ENCODE measurements around the gene EFCAB3.
"Not testable (repeated sequence)": the region's sequence is repeated elsewhere in the genome, so short reads cannot be mapped to it uniquely, and the experiment has no call there.

EFCAB3 gene

DNA sequence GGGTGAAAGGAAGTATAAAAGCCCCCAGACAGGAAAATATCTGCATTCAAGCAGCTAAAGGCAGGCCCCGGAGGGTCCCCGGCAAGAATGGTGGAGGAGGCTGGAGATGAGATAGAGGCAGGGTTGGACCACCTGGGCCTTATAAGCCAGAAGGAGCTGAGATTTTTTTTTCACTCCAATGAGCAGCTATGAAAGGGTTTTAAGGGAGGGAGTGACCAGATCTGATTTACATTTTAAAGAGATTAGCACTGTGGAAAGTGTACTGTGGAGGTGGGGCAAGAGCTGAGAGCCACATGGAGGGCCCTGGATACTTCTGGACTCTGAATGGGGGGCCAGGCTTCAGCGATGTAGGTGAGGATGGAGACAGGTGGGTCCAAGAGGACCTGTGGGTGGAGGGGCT is 84.1 kb downstream of the EFCAB3 start:
- in situ Hi-C loops (cut with MboI; ENCODE audit: low sequenced_read_pairs), result not testable (repeated sequence)

DNA sequence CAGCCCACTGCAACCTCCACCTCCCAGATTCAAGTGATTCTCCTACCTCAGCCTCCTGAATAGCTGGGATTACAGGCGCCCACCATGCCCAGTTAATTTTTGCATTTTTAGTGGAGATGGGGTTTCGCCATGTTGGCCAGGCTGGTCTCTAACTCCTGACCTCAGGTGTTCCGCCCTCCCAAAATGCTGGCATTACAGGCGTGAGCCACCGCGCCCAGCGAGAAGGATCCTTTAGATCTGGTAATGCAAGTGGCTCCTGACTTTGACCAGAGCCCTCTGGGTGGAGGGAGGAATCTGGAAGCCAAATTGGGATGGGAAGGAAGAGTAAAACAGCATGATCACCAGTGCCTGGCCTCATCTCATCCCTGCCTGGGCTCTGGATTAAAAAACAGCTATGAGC is 84.9 kb downstream of the EFCAB3 start:
- in situ Hi-C loops (cut with MboI; ENCODE audit: low sequenced_read_pairs), result not testable (repeated sequence)
